GM12865 (cell line): ENCODE measurements around the gene EGFR.

ENCODE experiments used
- DNase-seq: peaks from one replicate; pipeline ENCODE4 v3.0.0; 2010; ENCODE audit warnings: low read depth
- H3K4me3 ChIP-seq: 2 replicates; pipeline ENCODE4 v1.5.1; 2011; ENCODE audit warnings: mild to moderate bottlenecking, low read depth, low read length, control low read depth
- TF ChIP-seq, protein P1 (sequence below): IDR thresholded peaks from 2 replicates; pipeline ENCODE4 v1.5.1; 2011; ENCODE audit warnings: low read length, control low read depth, low read depth, inconsistent platforms; ENCODE audit not compliant: insufficient read depth; ENCODE audit errors: missing control alignments

EGFR gene

DNA sequence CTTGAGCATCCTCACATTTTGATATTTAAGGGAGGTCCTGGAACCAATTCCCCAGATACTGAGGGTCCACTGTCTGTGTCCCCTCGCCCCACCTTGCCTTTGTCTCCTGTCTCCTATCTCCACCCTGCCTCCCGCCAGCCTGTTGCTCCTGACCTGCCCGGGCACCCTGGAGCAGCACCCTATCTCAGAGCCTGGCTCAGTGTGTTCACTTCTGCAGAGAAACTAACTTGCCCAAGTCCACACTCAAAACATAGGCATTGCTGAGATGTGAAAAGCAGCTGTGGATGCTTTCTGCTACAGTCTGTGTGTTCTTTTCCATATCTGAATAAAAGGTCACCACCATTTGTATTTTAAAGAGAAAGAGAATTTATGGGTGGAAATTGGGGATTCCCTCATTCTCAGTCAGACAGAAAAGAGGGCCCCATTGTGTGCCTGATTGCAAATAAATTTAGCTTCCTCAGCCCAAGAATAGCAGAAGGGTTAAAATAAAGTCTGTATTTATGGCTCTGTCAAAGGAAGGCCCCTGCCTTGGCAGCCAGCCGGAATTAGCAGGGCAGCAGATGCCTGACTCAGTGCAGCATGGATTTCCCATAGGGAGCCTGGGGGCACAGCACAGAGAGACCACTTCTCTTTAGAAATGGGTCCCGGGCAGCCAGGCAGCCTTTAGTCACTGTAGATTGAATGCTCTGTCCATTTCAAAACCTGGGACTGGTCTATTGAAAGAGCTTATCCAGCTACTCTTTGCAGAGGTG is 161.3 kb downstream of the EGFR start:
- no peak overlapping the region for H3K4me3 ChIP-seq
- no peak for DNase-seq
- TF ChIP-seq, protein P1, sequence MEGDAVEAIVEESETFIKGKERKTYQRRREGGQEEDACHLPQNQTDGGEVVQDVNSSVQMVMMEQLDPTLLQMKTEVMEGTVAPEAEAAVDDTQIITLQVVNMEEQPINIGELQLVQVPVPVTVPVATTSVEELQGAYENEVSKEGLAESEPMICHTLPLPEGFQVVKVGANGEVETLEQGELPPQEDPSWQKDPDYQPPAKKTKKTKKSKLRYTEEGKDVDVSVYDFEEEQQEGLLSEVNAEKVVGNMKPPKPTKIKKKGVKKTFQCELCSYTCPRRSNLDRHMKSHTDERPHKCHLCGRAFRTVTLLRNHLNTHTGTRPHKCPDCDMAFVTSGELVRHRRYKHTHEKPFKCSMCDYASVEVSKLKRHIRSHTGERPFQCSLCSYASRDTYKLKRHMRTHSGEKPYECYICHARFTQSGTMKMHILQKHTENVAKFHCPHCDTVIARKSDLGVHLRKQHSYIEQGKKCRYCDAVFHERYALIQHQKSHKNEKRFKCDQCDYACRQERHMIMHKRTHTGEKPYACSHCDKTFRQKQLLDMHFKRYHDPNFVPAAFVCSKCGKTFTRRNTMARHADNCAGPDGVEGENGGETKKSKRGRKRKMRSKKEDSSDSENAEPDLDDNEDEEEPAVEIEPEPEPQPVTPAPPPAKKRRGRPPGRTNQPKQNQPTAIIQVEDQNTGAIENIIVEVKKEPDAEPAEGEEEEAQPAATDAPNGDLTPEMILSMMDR: no peak

DNA sequence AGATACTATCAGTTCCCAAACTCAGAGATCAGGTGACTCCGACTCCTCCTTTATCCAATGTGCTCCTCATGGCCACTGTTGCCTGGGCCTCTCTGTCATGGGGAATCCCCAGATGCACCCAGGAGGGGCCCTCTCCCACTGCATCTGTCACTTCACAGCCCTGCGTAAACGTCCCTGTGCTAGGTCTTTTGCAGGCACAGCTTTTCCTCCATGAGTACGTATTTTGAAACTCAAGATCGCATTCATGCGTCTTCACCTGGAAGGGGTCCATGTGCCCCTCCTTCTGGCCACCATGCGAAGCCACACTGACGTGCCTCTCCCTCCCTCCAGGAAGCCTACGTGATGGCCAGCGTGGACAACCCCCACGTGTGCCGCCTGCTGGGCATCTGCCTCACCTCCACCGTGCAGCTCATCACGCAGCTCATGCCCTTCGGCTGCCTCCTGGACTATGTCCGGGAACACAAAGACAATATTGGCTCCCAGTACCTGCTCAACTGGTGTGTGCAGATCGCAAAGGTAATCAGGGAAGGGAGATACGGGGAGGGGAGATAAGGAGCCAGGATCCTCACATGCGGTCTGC is 162.2 kb downstream of the EGFR start:
- no peak for DNase-seq
- H3K4me3 ChIP-seq: no peak overlapping the region
- TF ChIP-seq, protein P1: no peak

GRCh38 chr7:55181762-55182161 is 162.9 kb downstream of the EGFR start:
- DNase-seq: no peak
- TF ChIP-seq, protein P1: no peak
- no peak overlapping the region for H3K4me3 ChIP-seq

DNA sequence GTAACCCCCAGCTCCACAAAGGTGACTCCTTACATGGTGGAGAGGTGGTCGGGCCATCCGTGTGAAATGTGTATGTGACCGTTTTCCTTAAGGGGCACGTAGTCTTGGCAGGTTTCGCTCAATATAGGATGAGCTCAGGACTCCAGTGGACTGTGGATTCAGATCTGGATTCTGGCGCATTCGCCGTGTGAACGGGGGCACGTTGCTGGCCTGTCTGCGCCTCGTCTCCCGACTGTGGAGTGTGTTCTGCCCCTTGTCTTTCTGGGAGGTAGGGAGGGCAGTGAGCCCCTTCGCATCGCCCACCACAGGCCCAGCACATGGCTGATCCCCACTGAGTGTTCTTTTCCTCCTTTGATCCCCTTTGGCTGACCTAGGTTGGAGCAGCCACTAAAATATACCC is 165.1 kb downstream of the EGFR start:
- TF ChIP-seq, protein P1: no peak
- H3K4me3 ChIP-seq: no peak overlapping the region
- no peak for DNase-seq

DNA sequence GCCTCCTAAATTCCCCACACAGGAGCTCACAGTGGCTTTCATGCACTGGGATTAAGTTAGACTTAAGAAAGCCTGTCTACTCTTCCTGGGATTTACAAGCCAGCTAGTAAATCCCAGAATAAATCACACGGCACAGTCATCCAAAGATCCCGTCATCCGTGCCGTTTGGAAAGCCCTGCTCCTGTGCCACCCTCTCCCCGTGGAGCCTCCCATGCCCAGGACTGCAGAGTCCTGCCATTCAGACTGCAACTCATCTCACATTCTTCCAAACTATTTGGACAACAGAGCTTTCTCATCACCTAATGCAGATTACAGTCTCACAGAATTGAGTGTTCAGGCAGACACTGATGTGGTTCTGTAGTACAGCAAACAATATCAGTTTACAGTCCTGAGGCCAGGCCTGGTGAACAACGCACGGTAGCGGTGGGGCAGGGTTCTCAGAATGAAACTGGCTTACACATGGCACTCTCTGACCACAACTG is 166.5 kb downstream of the EGFR start:
- H3K4me3 ChIP-seq: no peak overlapping the region
- TF ChIP-seq, protein P1: no peak
- DNase-seq: peak; percentile 15

DNA sequence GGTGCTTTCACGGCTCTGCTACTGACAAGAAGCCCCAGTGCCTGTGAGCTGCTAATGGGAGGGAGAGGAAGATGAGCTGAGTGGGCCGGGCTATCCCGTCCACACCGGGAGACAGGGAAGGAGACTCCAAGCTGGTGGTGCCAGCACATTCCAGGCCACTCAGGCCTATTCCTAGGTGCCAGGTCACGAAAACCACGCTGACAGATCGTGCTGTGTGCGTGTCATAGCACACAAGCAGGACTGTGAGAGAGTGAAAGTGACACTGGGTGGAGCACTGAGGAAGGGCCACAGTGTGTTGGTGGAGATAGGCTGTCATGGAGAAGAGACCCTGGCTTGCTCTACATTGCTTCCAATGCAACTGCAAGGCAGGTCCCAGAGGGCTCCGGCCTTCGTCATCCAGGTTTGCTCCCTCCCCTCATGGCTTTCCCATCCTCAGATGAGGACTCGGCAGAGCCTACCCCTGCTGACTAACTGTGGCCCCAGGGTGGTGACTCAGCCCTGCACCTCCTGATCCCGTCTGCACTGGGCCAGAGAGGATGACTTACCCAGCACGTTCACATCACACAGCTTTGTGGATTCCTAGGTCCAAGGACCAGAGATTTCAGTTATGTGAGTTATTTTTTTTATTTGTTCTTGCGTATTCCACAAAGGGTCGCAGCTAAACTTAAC is 167.3 kb downstream of the EGFR start:
- TF ChIP-seq, protein P1: no peak
- DNase-seq: no peak
- H3K4me3 ChIP-seq: no peak overlapping the region
